ENCODE data around the gene PDAP1. TPM values are rescaled to one million over a fixed set of nuclear protein-coding genes. Genes with fewer than 3 reads are reported as not detected.
A peak's percentile ranks its signal among the peaks of the same experiment; 100 is the strongest.
"Not testable (repeated sequence)": the region's sequence is repeated elsewhere in the genome, so short reads cannot be mapped to it uniquely, and the experiment has no call there.

Gene PDAP1
- total and polyA plus RNA-seq, 12 donors = 71.4 to 312 (median 97.6) TPM

DNA sequence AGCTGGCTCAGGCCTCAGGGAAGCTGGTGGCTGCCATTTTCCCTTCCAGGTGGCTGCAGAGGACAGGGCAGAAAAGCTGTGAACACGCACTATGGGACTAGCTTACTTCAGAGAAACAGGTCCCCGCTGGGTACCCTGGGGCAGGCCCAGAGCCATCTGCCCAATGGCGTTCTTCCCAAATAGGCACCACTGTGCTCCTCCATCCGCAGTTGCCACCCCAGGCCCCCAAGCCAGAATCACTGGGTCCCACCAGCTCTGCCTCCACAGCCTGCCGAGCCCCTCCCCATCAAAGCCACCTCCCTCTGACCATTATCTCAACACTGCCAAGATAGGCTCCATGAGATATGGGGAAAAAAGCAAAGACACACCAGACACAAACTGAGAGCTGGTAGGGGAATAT lies 11.8 kb upstream of the PDAP1 start:
- ATAC-seq (no peak), DNase-seq (no peak)
- H3K4me1 ChIP-seq = no peaks in the 10 kb centered on the region
- no peak overlapping the region for H3K4me3 ChIP-seq
- peaks cover 3 to 100% (median 63%) of the 10 kb centered on the region in 9 donors for H3K36me3 ChIP-seq
- TF ChIP-seq, protein P1, sequence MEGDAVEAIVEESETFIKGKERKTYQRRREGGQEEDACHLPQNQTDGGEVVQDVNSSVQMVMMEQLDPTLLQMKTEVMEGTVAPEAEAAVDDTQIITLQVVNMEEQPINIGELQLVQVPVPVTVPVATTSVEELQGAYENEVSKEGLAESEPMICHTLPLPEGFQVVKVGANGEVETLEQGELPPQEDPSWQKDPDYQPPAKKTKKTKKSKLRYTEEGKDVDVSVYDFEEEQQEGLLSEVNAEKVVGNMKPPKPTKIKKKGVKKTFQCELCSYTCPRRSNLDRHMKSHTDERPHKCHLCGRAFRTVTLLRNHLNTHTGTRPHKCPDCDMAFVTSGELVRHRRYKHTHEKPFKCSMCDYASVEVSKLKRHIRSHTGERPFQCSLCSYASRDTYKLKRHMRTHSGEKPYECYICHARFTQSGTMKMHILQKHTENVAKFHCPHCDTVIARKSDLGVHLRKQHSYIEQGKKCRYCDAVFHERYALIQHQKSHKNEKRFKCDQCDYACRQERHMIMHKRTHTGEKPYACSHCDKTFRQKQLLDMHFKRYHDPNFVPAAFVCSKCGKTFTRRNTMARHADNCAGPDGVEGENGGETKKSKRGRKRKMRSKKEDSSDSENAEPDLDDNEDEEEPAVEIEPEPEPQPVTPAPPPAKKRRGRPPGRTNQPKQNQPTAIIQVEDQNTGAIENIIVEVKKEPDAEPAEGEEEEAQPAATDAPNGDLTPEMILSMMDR (IDR thresholded peaks at IDR 0.05) = no peak
- WGBS, 2 donors = 87 to 94% methylated on average over 5 of the region's 5 CpGs
- no peak overlapping the region for H3K27ac ChIP-seq
- H3K9me3 ChIP-seq = no peaks in the 10 kb centered on the region
- H3K27me3 ChIP-seq = no peaks in the 10 kb centered on the region
- intact Hi-C loops (cut with DNase I) = no loop called here

DNA sequence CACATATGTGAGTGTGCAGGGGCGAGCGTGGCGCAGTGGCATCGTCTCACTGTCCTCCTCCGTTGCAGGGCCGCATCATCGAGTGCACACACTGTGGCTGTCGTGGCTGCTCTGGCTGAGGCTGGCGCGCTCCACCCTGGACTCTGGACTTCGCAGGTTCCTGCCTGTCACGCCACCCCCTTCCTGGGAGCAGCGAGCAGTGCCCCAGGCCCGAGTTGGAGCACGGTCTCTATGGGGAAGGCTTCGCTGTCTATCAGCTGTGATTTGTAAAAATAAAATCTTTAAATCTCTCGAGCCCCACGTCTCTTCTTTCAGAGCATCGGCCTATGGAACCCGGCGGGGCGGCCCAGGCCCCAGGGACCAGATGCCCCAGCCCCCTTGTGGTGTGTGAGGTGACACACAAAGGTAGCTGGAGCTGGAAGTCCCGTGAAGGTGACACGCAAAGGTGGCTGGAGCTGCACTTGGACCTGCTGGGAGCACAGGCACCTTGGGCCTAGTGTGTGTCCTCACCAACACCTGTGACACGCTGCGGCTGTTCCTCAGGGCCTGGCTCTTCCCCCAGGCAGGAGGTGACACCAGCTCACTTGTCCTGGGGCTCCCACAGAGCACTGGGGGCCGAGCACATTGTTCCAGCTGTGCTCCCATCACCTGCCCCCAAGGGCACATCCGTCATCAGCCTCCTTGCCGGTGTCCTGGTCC lies 11.1 kb upstream of the PDAP1 start:
- DNase-seq (no peak), ATAC-seq (peak in 2 of 8 donors; percentile 10 to 37)
- TF ChIP-seq, protein P1 (IDR thresholded peaks at IDR 0.05) = no peak
- no peaks in the 10 kb centered on the region for H3K9me3 ChIP-seq
- H3K4me3 ChIP-seq = no peak overlapping the region
- no peak overlapping the region for H3K27ac ChIP-seq
- 90% methylated on average over 28 to 29 of the region's 29 CpGs for WGBS, 2 donors
- no peaks in the 10 kb centered on the region for H3K4me1 ChIP-seq
- intact Hi-C loops (cut with DNase I) = loop anchor here in 2 of 10 donors (10.0 kb wide), 2 partner anchors 55 to 375 kb away; no protein-coding TSS in a partner anchor
- H3K27me3 ChIP-seq = no peaks in the 10 kb centered on the region
- H3K36me3 ChIP-seq = peaks cover 3 to 100% (median 63%) of the 10 kb centered on the region in 9 donors

DNA sequence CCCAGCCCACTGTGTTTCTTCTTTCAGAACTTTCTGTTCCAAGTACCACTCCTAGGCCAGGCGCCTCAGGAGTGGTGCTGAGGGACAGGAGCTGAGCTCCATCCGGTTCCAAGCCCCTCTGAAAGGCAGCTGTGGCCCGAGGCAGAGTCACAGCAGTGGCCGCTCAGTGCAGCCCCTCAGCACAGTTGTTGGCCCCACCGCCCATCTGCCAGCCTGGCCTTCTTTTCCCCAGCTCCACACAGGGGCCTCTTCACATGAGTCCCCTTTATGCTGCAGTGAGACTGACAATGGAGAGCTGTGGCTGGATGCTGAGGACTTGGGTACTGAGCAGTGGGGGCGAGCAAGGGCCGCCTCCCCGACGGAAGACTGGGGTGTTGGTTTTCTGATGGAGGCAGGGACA lies 9.9 kb upstream of the PDAP1 start:
- Histone ChIP-seq H3K36me3 (peaks cover 3 to 100% (median 63%) of the 10 kb centered on the region in 9 donors), H3K4me1 (no peaks in the 10 kb centered on the region), H3K27ac (no peak overlapping the region), H3K27me3 (no peaks in the 10 kb centered on the region), H3K4me3 (no peak overlapping the region), H3K9me3 (no peaks in the 10 kb centered on the region)
- 92 to 94% methylated on average over 9 of the region's 9 CpGs for WGBS, 2 donors
- ATAC-seq (no peak), DNase-seq (no peak)
- TF ChIP-seq, protein P1 (IDR thresholded peaks at IDR 0.05) = no peak
- intact Hi-C loops (cut with DNase I) = loop anchor here in 2 of 10 donors (10.0 kb wide), 2 partner anchors 53 to 373 kb away; no protein-coding TSS in a partner anchor

DNA sequence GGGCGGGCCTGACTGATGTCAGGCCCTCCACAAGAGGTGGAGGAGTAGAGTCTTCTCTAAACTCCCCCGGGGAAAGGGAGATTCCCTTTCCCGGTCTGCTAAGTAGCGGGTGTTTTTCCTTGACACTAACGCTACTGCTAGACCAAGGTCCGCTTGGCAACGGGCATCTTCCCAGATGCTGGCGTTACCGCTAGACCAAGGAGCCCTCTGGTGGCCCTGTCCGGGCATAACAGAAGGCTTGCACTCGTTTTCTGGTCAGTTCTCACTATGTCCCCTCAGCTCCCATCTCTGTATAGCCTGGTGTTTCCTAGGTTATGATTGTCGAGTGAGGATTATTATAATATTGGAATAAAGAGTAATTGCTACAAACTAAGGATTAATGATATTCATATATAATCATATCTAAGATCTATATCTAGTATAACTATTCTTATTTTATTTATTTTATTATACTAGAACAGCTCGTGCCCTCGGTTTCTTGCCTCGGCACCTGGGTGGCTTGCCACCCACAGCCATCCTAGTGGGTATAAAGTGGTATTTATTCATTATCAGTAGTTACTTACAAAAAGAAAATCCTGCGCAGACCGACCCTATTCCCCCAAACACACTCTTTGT lies 7.2 kb upstream of the PDAP1 start:
- H3K9me3 ChIP-seq, H3K4me3 ChIP-seq, H3K27me3 ChIP-seq, H3K27ac ChIP-seq, H3K4me1 ChIP-seq, ATAC-seq: not testable (repeated sequence)
- WGBS, 2 donors = 56 to 58% methylated on average over 17 of the region's 17 CpGs
- intact Hi-C loops (cut with DNase I) = loop anchor here in 2 of 10 donors (10.0 kb wide), 2 partner anchors 51 to 371 kb away; no protein-coding TSS in a partner anchor
- TF ChIP-seq, protein P1 (IDR thresholded peaks at IDR 0.05) = peak; percentile 18 to 71 (median 66)
- peaks cover 3 to 100% (median 88%) of the 10 kb centered on the region in 9 donors for H3K36me3 ChIP-seq
- peak; percentile 45 to 60 for DNase-seq
